Calu3 (cell line): Measurements from ENCODE around the gene TOM1L2. TPM values are rescaled to one million over a fixed set of nuclear protein-coding genes. Genes with fewer than 3 reads are reported as not detected.
A peak's percentile ranks its signal among the peaks of the same experiment; 100 is the strongest.

Experiments
- BruUV-seq: library from RNA; stranded (reverse); fragments of 400-500 nt; replicated peaks from 2 replicates; lab custom pipeline; 2021; lab: Mats Ljungman, UMichigan
- CTCF ChIA-PET: fragments of 300-600 bp; sonication (Branson Sonifier 250); formaldehyde crosslinking; loops from one replicate; lab custom pipeline; 2022; ENCODE audit warnings: antibody characterized with exemption; lab: Charles Lee
- DNase-seq: peaks from one replicate; pipeline ENCODE4 v3.0.0; 2022
- H3K27ac Mint-ChIP-seq: one replicate; pipeline ENCODE4 v1.8.0; 2022; ENCODE audit warnings: mixed read lengths; ENCODE audit not compliant: unreplicated experiment
- H3K27me3 Mint-ChIP-seq: one replicate; pipeline ENCODE4 v1.8.0; 2022; ENCODE audit warnings: mixed read lengths; ENCODE audit not compliant: unreplicated experiment
- H3K36me3 Mint-ChIP-seq: one replicate; pipeline ENCODE4 v1.8.0; 2022; ENCODE audit warnings: mild to moderate bottlenecking, moderate library complexity, mixed read lengths; ENCODE audit not compliant: insufficient read depth, unreplicated experiment
- H3K4me1 Mint-ChIP-seq: one replicate; pipeline ENCODE4 v1.8.0; 2022; ENCODE audit warnings: mild to moderate bottlenecking, low read depth, mixed read lengths; ENCODE audit not compliant: unreplicated experiment
- H3K4me3 Mint-ChIP-seq: one replicate; pipeline ENCODE4 v1.8.0; 2022; ENCODE audit warnings: mild to moderate bottlenecking, low read depth, moderate library complexity, mixed read lengths; ENCODE audit not compliant: unreplicated experiment
- H3K9me3 Mint-ChIP-seq: one replicate; pipeline ENCODE4 v1.8.0; 2022; ENCODE audit warnings: low read depth, mixed read lengths; ENCODE audit not compliant: unreplicated experiment
- intact Hi-C: fragments of 100-400 bp; cut with micrococcal nuclease; formaldehyde crosslinking; loops from one replicate; pipeline ENCODE4 v1.10.0; 2022; ENCODE audit not compliant: unreplicated experiment
- microRNA-seq: library from miRNA; unstranded; fragments of <30 nt; microRNA quantifications from one replicate; pipeline ENCODE4 v1.2.0, GENCODE V29; 2022
- total RNA-seq: library from RNA; stranded (reverse); gene quantifications from 2 replicates; pipeline ENCODE4 v1.2.3, GENCODE V29; 2022
- TF ChIP-seq, protein P1 (sequence below): fragments of 200-600 bp; IDR thresholded peaks from one replicate; pipeline ENCODE4 v1.8.0; 2022; ENCODE audit warnings: antibody characterized with exemption; ENCODE audit not compliant: unreplicated experiment

The TOM1L2 gene
- total RNA-seq, 1 experiment from 2014 or later = 20.1 TPM

DNA sequence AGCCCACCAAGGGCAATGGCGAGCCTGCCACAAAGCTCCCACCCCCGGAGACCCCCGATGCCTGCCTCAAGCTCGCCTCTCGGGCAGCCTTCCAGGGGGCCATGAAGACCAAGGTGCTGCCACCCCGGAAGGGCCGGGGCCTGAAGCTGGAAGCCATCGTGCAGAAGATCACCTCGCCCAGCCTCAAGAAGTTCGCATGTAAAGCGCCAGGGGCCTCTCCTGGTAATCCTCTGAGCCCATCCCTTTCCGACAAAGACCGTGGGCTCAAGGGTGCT, 175.5 kb downstream of the TOM1L2 start:
- CTCF ChIA-PET = no interaction called here
- H3K9me3 Mint-ChIP-seq = no peaks in the 10 kb centered on the region
- H3K4me3 Mint-ChIP-seq = no peak overlapping the region
- TF ChIP-seq, protein P1, sequence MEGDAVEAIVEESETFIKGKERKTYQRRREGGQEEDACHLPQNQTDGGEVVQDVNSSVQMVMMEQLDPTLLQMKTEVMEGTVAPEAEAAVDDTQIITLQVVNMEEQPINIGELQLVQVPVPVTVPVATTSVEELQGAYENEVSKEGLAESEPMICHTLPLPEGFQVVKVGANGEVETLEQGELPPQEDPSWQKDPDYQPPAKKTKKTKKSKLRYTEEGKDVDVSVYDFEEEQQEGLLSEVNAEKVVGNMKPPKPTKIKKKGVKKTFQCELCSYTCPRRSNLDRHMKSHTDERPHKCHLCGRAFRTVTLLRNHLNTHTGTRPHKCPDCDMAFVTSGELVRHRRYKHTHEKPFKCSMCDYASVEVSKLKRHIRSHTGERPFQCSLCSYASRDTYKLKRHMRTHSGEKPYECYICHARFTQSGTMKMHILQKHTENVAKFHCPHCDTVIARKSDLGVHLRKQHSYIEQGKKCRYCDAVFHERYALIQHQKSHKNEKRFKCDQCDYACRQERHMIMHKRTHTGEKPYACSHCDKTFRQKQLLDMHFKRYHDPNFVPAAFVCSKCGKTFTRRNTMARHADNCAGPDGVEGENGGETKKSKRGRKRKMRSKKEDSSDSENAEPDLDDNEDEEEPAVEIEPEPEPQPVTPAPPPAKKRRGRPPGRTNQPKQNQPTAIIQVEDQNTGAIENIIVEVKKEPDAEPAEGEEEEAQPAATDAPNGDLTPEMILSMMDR = no peak
- no peak for DNase-seq
- H3K27ac Mint-ChIP-seq = no peak overlapping the region
- no TSS peak for BruUV-seq
- peaks cover 31% of the 10 kb centered on the region for H3K36me3 Mint-ChIP-seq
- intact Hi-C loops = no loop called here
- H3K4me1 Mint-ChIP-seq = no peaks in the 10 kb centered on the region
- no peaks in the 10 kb centered on the region for H3K27me3 Mint-ChIP-seq

DNA sequence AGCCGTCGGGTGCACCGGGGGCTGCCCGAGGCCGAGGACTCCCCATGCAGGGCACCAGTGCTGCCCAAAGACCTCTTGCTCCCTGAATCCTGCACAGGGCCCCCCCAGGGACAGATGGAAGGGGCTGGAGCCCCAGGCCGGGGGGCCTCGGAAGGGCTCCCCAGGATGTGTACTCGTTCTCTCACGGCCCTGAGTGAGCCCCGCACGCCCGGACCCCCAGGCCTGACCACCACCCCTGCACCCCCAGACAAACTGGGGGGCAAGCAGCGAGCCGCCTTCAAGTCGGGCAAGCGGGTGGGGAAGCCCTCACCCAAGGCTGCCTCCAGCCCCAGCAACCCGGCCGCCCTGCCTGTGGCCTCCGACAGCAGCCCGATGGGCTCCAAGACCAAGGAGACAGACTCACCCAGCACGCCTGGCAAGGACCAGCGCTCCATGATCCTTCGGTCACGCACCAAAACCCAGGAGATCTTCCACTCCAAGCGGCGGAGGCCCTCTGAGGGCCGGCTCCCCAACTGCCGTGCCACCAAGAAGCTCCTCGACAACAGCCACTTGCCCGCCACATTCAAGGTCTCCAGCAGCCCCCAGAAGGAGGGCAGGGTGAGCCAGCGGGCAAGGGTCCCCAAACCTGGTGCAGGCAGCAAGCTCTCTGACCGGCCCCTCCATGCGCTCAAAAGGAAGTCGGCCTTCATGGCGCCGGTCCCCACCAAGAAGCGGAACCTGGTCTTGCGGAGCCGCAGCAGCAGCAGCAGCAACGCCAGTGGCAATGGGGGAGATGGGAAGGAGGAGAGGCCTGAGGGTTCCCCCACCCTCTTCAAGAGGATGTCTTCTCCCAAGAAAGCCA, 176.0 kb downstream of the TOM1L2 start:
- no TSS peak for BruUV-seq
- CTCF ChIA-PET = no interaction called here
- H3K4me1 Mint-ChIP-seq = no peaks in the 10 kb centered on the region
- no peaks in the 10 kb centered on the region for H3K27me3 Mint-ChIP-seq
- TF ChIP-seq, protein P1 = no peak
- peaks cover 33% of the 10 kb centered on the region for H3K36me3 Mint-ChIP-seq
- intact Hi-C loops = no loop called here
- no peaks in the 10 kb centered on the region for H3K9me3 Mint-ChIP-seq
- no peak overlapping the region for H3K4me3 Mint-ChIP-seq
- H3K27ac Mint-ChIP-seq = no peak overlapping the region
- DNase-seq = no peak

DNA sequence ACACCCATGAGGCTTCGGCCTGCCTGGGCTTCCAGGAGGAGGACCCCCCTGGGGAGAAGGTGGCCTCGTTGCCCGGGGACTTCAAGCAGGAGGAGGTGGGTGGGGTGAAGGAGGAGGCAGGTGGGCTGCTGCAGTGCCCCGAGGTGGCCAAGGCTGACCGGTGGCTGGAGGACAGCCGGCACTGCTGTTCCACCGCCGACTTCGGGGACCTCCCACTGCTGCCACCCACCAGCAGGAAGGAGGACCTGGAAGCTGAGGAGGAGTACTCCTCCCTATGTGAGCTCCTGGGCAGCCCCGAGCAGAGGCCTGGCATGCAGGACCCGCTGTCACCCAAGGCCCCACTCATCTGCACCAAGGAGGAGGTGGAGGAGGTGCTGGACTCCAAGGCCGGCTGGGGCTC, 176.9 kb downstream of the TOM1L2 start:
- no peak overlapping the region for H3K27ac Mint-ChIP-seq
- CTCF ChIA-PET = no interaction called here
- no TSS peak for BruUV-seq
- peaks cover 32% of the 10 kb centered on the region for H3K36me3 Mint-ChIP-seq
- H3K27me3 Mint-ChIP-seq = no peaks in the 10 kb centered on the region
- intact Hi-C loops = no loop called here
- no peaks in the 10 kb centered on the region for H3K9me3 Mint-ChIP-seq
- no peak overlapping the region for H3K4me3 Mint-ChIP-seq
- H3K4me1 Mint-ChIP-seq = no peaks in the 10 kb centered on the region
- TF ChIP-seq, protein P1 = no peak
- DNase-seq = no peak

DNA sequence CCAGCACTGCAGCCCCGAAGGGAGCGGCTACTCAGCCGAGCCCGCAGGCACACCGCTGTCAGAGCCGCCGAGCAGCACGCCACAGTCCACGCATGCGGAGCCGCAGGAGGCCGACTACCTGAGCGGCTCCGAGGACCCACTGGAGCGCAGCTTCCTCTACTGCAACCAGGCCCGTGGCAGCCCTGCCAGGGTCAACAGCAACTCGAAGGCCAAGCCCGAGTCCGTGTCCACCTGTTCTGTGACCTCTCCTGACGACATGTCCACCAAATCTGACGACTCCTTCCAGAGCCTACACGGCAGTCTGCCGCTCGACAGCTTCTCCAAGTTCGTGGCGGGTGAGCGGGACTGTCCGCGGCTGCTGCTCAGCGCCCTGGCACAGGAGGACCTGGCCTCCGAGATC, 177.8 kb downstream of the TOM1L2 start:
- H3K27ac Mint-ChIP-seq = no peak overlapping the region
- no peaks in the 10 kb centered on the region for H3K9me3 Mint-ChIP-seq
- TF ChIP-seq, protein P1 = no peak
- peaks cover 25% of the 10 kb centered on the region for H3K36me3 Mint-ChIP-seq
- DNase-seq = no peak
- BruUV-seq = no TSS peak
- H3K4me1 Mint-ChIP-seq = no peaks in the 10 kb centered on the region
- CTCF ChIA-PET = no interaction called here
- intact Hi-C loops = no loop called here
- H3K4me3 Mint-ChIP-seq = no peak overlapping the region
- H3K27me3 Mint-ChIP-seq = no peaks in the 10 kb centered on the region

Small RNA genes within 50 kb of the gene (microRNA-seq; reads per million reads assigned to microRNA genes)
- 117 reads per million, percentile 65 among the genes with 10 or more reads in this experiment for gene MIR33B
- 2.1 reads per million for gene MIR6777

Other genes starting within 250 kb of the TOM1L2 start
- 104 and 110 TPM in 2 replicates for gene SREBF1, start 135.4 kb downstream of the TOM1L2 start, total RNA-seq
- gene DRC3, start 462 bp upstream of the TOM1L2 start, total RNA-seq = 2.0 and 2.8 TPM in 2 replicates
- 17.7 and 19.6 TPM in 2 replicates for gene ATPAF2, start 66.8 kb upstream of the TOM1L2 start, total RNA-seq
- gene GID4, start 67.0 kb upstream of the TOM1L2 start, total RNA-seq = 7.3 and 7.4 TPM in 2 replicates
- gene DRG2, start 115.5 kb upstream of the TOM1L2 start, total RNA-seq = 24.9 and 34.5 TPM in 2 replicates
- 0.38 and 0.76 TPM in 2 replicates for gene MYO15A, start 136.4 kb upstream of the TOM1L2 start, total RNA-seq
- gene ALKBH5, start 211.4 kb upstream of the TOM1L2 start, total RNA-seq = 51.7 and 54.9 TPM in 2 replicates